Stomach smooth muscle (tissue), 2 donors: ENCODE data around the gene OR10G6.

Experiments
- H3K27ac ChIP-seq: one replicate; pipeline ENCODE4 v1.7.0; 2013; ENCODE audit warnings: mild to moderate bottlenecking, low read length, inconsistent platforms
- H3K27me3 ChIP-seq, 2 donors: one replicate each; pipeline ENCODE4 v1.7.0; 2013; ENCODE audit warnings: low read length in 2 of 2; ENCODE audit not compliant: insufficient read depth in 2 of 2, control insufficient read depth in 1 of 2
- H3K36me3 ChIP-seq, 2 donors: one replicate each; pipeline ENCODE4 v1.7.0; 2013; ENCODE audit warnings: low read length in 2 of 2; ENCODE audit not compliant: control insufficient read depth in 2 of 2, insufficient read depth in 2 of 2
- H3K4me1 ChIP-seq: one replicate; pipeline ENCODE4 v1.7.0; 2013; ENCODE audit warnings: low read length; ENCODE audit not compliant: control insufficient read depth, insufficient read depth
- H3K4me3 ChIP-seq, 2 donors: one replicate each; pipeline ENCODE4 v1.7.0; 2013; ENCODE audit warnings: low read length in 2 of 2
- H3K9ac ChIP-seq, 2 donors: one replicate each; pipeline ENCODE4 v1.7.0; 2013; ENCODE audit warnings: low read length in 2 of 2, mild to moderate bottlenecking in 1 of 2
- H3K9me3 ChIP-seq, 2 donors: one replicate each; pipeline ENCODE4 v1.7.0; 2013; ENCODE audit warnings: low read length in 2 of 2; ENCODE audit not compliant: control insufficient read depth in 2 of 2
- donor health status: healthy.
- donor health status: Pancreatic carcinoma.

Gene OR10G6

GRCh38 chr11:123976770-123977560, 18.0 kb downstream of the OR10G6 start:
- Histone ChIP-seq H3K9ac (no peak overlapping the region), H3K4me3 (no peak overlapping the region), H3K27ac (no peak overlapping the region), H3K9me3 (no peaks in the 10 kb centered on the region), H3K36me3 (no peaks in the 10 kb centered on the region), H3K27me3 (no peaks in the 10 kb centered on the region), H3K4me1 (no peaks in the 10 kb centered on the region)

- H3K27me3 ChIP-seq = no peaks in the 10 kb centered on the region
- H3K4me3 ChIP-seq = no peak overlapping the region
- no peak overlapping the region for H3K27ac ChIP-seq
- H3K9ac ChIP-seq = no peak overlapping the region
- no peaks in the 10 kb centered on the region for H3K9me3 ChIP-seq
- no peaks in the 10 kb centered on the region for H3K36me3 ChIP-seq
- no peaks in the 10 kb centered on the region for H3K4me1 ChIP-seq
Measured at GRCh38 chr11:123973816-123974215, 21.1 kb downstream of the OR10G6 start.

- Histone ChIP-seq H3K4me3 (no peak overlapping the region), H3K4me1 (no peaks in the 10 kb centered on the region), H3K9ac (no peak overlapping the region), H3K27ac (no peak overlapping the region), H3K36me3 (no peaks in the 10 kb centered on the region), H3K27me3 (no peaks in the 10 kb centered on the region), H3K9me3 (peaks cover 0 to 3% of the 10 kb centered on the region in 2 donors)
Measured at GRCh38 chr11:123956752-123957151, 38.2 kb downstream of the OR10G6 start.

- Histone ChIP-seq H3K27me3 (no peaks in the 10 kb centered on the region), H3K4me1 (no peaks in the 10 kb centered on the region), H3K36me3 (no peaks in the 10 kb centered on the region), H3K4me3 (no peak overlapping the region), H3K9ac (no peak overlapping the region), H3K27ac (no peak overlapping the region), H3K9me3 (no peaks in the 10 kb centered on the region)
Measured at GRCh38 chr11:123945132-123945531, 49.8 kb downstream of the OR10G6 start.
